ENCODE results near the gene HPSE.

Gene HPSE

GRCh38 chr4:83247415-83248357, 87.0 kb downstream of the HPSE start:
- H3K27me3 ChIP-seq (ENCODE audit: insufficient read depth, insufficient read length), result no peaks in the 10 kb centered on the region

More at GRCh38 chr4:83247415-83248357, 87.0 kb downstream of the HPSE start:
- no peak for DNase-seq (ENCODE audit: low read depth, low spot score)
- Histone ChIP-seq H3K9me3 (ENCODE audit: insufficient read depth, low read length) (no peaks in the 10 kb centered on the region), H3K36me3 (ENCODE audit: insufficient read depth, insufficient read length, low read length) (no peaks in the 10 kb centered on the region), H3K9ac (ENCODE audit: insufficient read length, low read depth) (no peak overlapping the region), H3K4me3 (ENCODE audit: insufficient read length, low read depth) (no peak overlapping the region), H3K4me1 (ENCODE audit: insufficient read depth, insufficient read length) (peaks cover 3% of the 10 kb centered on the region)
- no peak for TF ChIP-seq SUZ12 (IDR thresholded peaks at IDR 0.05; ENCODE audit: extremely low read depth, insufficient read depth, insufficient read length)
- no peak for TF ChIP-seq YY1 (IDR thresholded peaks at IDR 0.05; ENCODE audit: insufficient read depth, insufficient read length)
- no peak for TF ChIP-seq ZNF274 (IDR thresholded peaks at IDR 0.05; ENCODE audit: low read depth, low read length)

All from NT2/D1 (cell line).